PC-9 (cell line): ENCODE measurements around the gene TIMM29.

Experiments
- CTCF ChIP-seq: fragments of 200-600 bp; sonication (generic); conservative IDR thresholded peaks from 2 replicates; pipeline ENCODE4 v1.6.1; 2017; ENCODE audit warnings: mixed run types, antibody characterized with exemption, mild to moderate bottlenecking, moderate library complexity
- EZH2 ChIP-seq: fragments of 200-600 bp; sonication (generic); IDR thresholded peaks from 2 replicates; pipeline ENCODE4 v1.8.0; 2017; ENCODE audit warnings: antibody characterized with exemption, low read depth

GRCh38 chr19:10912619-10913018, 16.0 kb upstream of the TIMM29 start:
- TF ChIP-seq EZH2 (no peak), CTCF (no peak)
